Upper lobe of left lung (tissue), 6 donors: ENCODE results near the gene LYPD8. TPM values are rescaled to one million over a fixed set of nuclear protein-coding genes. Genes with fewer than 3 reads are reported as not detected.
A peak's percentile ranks its signal among the peaks of the same experiment; 100 is the strongest.

Experiments used
- ATAC-seq, 2 donors: fragments of 200-7000 bp; cut with Tn5 transposase; one replicate each; pipeline ENCODE4 v1.9.1; 2022; ENCODE audit warnings: mild to moderate bottlenecking in 2 of 2, moderate library complexity in 2 of 2; ENCODE audit not compliant: low FRiP score in 2 of 2
- DNase-seq, 2 donors: peaks; one replicate each; pipeline ENCODE4 v3.0.0-alpha.2; 2019 to 2020
- H3K27ac ChIP-seq, 4 donors: fragments of 200-600 bp; sonication (generic); one replicate each; pipeline ENCODE4 v1.5.1; 2016 to 2019
- H3K27me3 ChIP-seq, 4 donors: fragments of 200-600 bp; sonication (generic); one replicate each; pipeline ENCODE4 v1.5.1; 2017 to 2019
- H3K36me3 ChIP-seq, 4 donors: fragments of 200-600 bp; sonication (generic); one replicate each; pipeline ENCODE4 v1.5.1; 2016 to 2019
- H3K4me1 ChIP-seq, 4 donors: fragments of 200-600 bp; sonication (generic); one replicate each; pipeline ENCODE4 v1.5.1; 2018 to 2019
- H3K4me3 ChIP-seq, 4 donors: fragments of 200-600 bp; sonication (generic); one replicate each; pipeline ENCODE4 v1.5.1; 2017 to 2019; ENCODE audit warnings: mild to moderate bottlenecking in 2 of 4, moderate library complexity in 1 of 4
- H3K9me3 ChIP-seq, 4 donors: fragments of 200-600 bp; sonication (generic); one replicate each; pipeline ENCODE4 v1.5.1; 2018 to 2019
- CTCF ChIP-seq, 6 experiments: fragments of 450-650 bp in 4 of 6; fragments of 200-600 bp in 2 of 6; sonication (generic) in 2 of 6; IDR thresholded peaks; one replicate each; pipeline ENCODE4 v1.5.1; 2016 to 2019; ENCODE audit warnings: antibody characterized with exemption in 6 of 6
- EP300 ChIP-seq, 4 donors: sonication (generic); formaldehyde crosslinking; IDR thresholded peaks; one replicate each; pipeline ENCODE4 v1.5.1; 2017; ENCODE audit warnings: antibody characterized with exemption in 4 of 4, control low read depth in 2 of 4
- POLR2A ChIP-seq, 4 donors: fragments of 450-650 bp; IDR thresholded peaks; one replicate each; pipeline ENCODE4 v1.5.1; 2016 to 2017; ENCODE audit warnings: antibody characterized with exemption in 4 of 4, mild to moderate bottlenecking in 2 of 4
- POLR2AphosphoS5 ChIP-seq, 2 donors: sonication (generic); formaldehyde crosslinking; IDR thresholded peaks; one replicate each; pipeline ENCODE4 v1.5.1; 2017; ENCODE audit warnings: antibody characterized with exemption in 2 of 2
- WGBS, 2 donors: methylation state at CpG; one replicate each; pipeline ENCODE4 v1.1.5; 2017 to 2018; 5-methylcytosine and 5-hydroxymethylcytosine counted together
- total RNA-seq, 6 donors: library from RNA; depleted of rRNA in 4 of 6; stranded (reverse); fragments of >200 nt in 4 of 6; gene quantifications; one replicate each; pipeline versions ENCODE4 v1.1.0 to v1.2.1, GENCODE V29; 2016 to 2021
- donor health status: DM: no; HTN: no; CAD: no; lungs with moderate emphysema.
- donor health status: DM: no; HTN: yes; CAD: no; lungs with severe emphysema.

LYPD8 gene
- total RNA-seq, 6 donors from 2014 or later, result not detected

GRCh38 chr1:248751142-248751541 is 4.4 kb downstream of the LYPD8 start:
- Histone ChIP-seq H3K27me3 (no peaks in the 10 kb centered on the region), H3K36me3 (no peaks in the 10 kb centered on the region), H3K4me1 (peaks cover 0 to 6% (median 0%) of the 10 kb centered on the region in 4 donors), H3K27ac (no peak overlapping the region), H3K4me3 (no peak overlapping the region), H3K9me3 (no peaks in the 10 kb centered on the region)
- ATAC-seq, result no peak
- no peak for DNase-seq
- TF ChIP-seq POLR2A (IDR thresholded peaks at IDR 0.05) (no peak), EP300 (IDR thresholded peaks at IDR 0.05) (no peak), POLR2AphosphoS5 (IDR thresholded peaks at IDR 0.05) (no peak), CTCF (IDR thresholded peaks at IDR 0.05) (no peak)
- 60 to 61% methylated on average over 3 to 5 of the region's 5 CpGs for WGBS, 2 donors

- H3K4me3 ChIP-seq, result no peak overlapping the region
- no peak overlapping the region for H3K27ac ChIP-seq
- no peaks in the 10 kb centered on the region for H3K27me3 ChIP-seq
- TF ChIP-seq POLR2AphosphoS5 (IDR thresholded peaks at IDR 0.05), result no peak
- no peak for TF ChIP-seq CTCF (IDR thresholded peaks at IDR 0.05)
- no peak for TF ChIP-seq EP300 (IDR thresholded peaks at IDR 0.05)
- TF ChIP-seq POLR2A (IDR thresholded peaks at IDR 0.05), result no peak
- no peaks in the 10 kb centered on the region for H3K36me3 ChIP-seq
- H3K4me1 ChIP-seq, result peaks cover 0 to 6% (median 0%) of the 10 kb centered on the region in 4 donors
- H3K9me3 ChIP-seq, result no peaks in the 10 kb centered on the region
- DNase-seq (no peak), ATAC-seq (no peak)
- 80 to 85% methylated on average over 2 of the region's 2 CpGs for WGBS, 2 donors
Measured at GRCh38 chr1:248750496-248750895, 5.1 kb downstream of the LYPD8 start.

DNA sequence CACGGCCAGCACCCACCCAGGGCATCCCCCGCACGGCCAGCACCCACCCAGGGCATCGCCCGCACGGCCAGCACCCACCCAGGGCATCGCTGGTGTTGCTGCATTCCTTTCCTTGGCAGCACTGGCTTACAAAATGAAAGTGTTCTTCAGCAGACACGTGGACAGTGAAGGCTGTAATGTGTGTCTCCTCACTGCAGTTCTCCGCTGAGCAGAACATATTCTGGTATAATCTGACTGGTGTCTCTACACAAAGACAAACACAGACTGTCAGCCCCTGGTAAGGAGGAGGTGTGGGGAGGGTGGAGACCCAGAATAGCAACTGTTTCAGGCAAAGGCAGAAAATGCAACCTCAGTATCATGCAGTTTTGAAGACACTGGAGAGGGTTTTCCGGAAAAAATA is 7.3 kb downstream of the LYPD8 start:
- Histone ChIP-seq H3K27me3 (no peaks in the 10 kb centered on the region), H3K27ac (no peak overlapping the region), H3K4me1 (peaks cover 0 to 6% (median 0%) of the 10 kb centered on the region in 4 donors), H3K4me3 (no peak overlapping the region), H3K36me3 (no peaks in the 10 kb centered on the region), H3K9me3 (no peaks in the 10 kb centered on the region)
- no peak for TF ChIP-seq EP300 (IDR thresholded peaks at IDR 0.05)
- no peak for TF ChIP-seq CTCF (IDR thresholded peaks at IDR 0.05)
- TF ChIP-seq POLR2A (IDR thresholded peaks at IDR 0.05), result no peak
- no peak for TF ChIP-seq POLR2AphosphoS5 (IDR thresholded peaks at IDR 0.05)
- DNase-seq, result no peak
- 80 to 90% methylated on average over 4 to 7 of the region's 10 CpGs for WGBS, 2 donors
- no peak for ATAC-seq

- no peaks in the 10 kb centered on the region for H3K9me3 ChIP-seq
- H3K27ac ChIP-seq, result peak overlapping the region in 1 of 4 donors; percentile 62
- H3K27me3 ChIP-seq, result no peaks in the 10 kb centered on the region
- H3K36me3 ChIP-seq, result no peaks in the 10 kb centered on the region
- DNase-seq (no peak), ATAC-seq (no peak)
- TF ChIP-seq EP300 (IDR thresholded peaks at IDR 0.05) (no peak), POLR2A (IDR thresholded peaks at IDR 0.05) (no peak), CTCF (IDR thresholded peaks at IDR 0.05) (no peak), POLR2AphosphoS5 (IDR thresholded peaks at IDR 0.05) (no peak)
- 88 to 100% methylated on average over 2 to 7 of the region's 7 CpGs for WGBS, 2 donors
- no peaks in the 10 kb centered on the region for H3K4me1 ChIP-seq
- H3K4me3 ChIP-seq, result no peak overlapping the region
Measured at GRCh38 chr1:248740876-248741275, 14.7 kb downstream of the LYPD8 start.

- peak overlapping the region in 1 of 4 donors; percentile 62 for H3K27ac ChIP-seq
- H3K36me3 ChIP-seq, result no peaks in the 10 kb centered on the region
- DNase-seq (no peak), ATAC-seq (peak in 1 of 2 donors; percentile 10)
- H3K27me3 ChIP-seq, result no peaks in the 10 kb centered on the region
- no peaks in the 10 kb centered on the region for H3K4me1 ChIP-seq
- peak overlapping the region in 1 of 4 donors; percentile 1 for H3K4me3 ChIP-seq
- WGBS, 2 donors, result 59 to 63% methylated on average over 15 to 16 of the region's 16 CpGs
- H3K9me3 ChIP-seq, result no peaks in the 10 kb centered on the region
- TF ChIP-seq POLR2AphosphoS5 (IDR thresholded peaks at IDR 0.05) (no peak), CTCF (IDR thresholded peaks at IDR 0.05) (no peak), EP300 (IDR thresholded peaks at IDR 0.05) (no peak), POLR2A (IDR thresholded peaks at IDR 0.05) (no peak)
Measured at GRCh38 chr1:248739572-248740205, 15.9 kb downstream of the LYPD8 start.
